IMR-90 (cell line): Measurements from ENCODE around the gene PGK1. TPM values are rescaled to one million over a fixed set of nuclear protein-coding genes. Genes with fewer than 3 reads are reported as not detected.
"Not testable (repeated sequence)": the region's sequence is repeated elsewhere in the genome, so short reads cannot be mapped to it uniquely, and the experiment has no call there.

Source experiments
- ATAC-seq: fragments of 200-7000 bp; cut with Tn5 transposase; 2 replicates; pipeline ENCODE4 v1.9.1; 2020; ENCODE audit warnings: low read depth, mild to moderate bottlenecking, moderate library complexity
- BruUV-seq: library from RNA; stranded (reverse); fragments of 400-500 nt; replicated peaks from 2 replicates; lab custom pipeline; 2021; lab: Mats Ljungman, UMichigan
- CTCF ChIA-PET: fragments of 300-600 bp; formaldehyde crosslinking; extraction: SDS; loops from one replicate; lab custom pipeline; 2021; ENCODE audit warnings: antibody characterized with exemption; lab: Yijun Ruan, JAX
- POLR2A ChIA-PET: fragments of 300-600 bp; sonication (Branson Sonifier 250); formaldehyde crosslinking; loops from one replicate; lab custom pipeline; 2022; ENCODE audit warnings: antibody characterized with exemption; ENCODE audit not compliant: unreplicated experiment; lab: Charles Lee
- DNase-seq: peaks from one replicate; pipeline ENCODE4 v3.0.0; 2013
- H2AFZ ChIP-seq: replicated peaks from 2 replicates; pipeline ENCODE3; 2013; ENCODE audit warnings: low read length, mild to moderate bottlenecking; ENCODE audit not compliant: poor library complexity
- H2AK5ac ChIP-seq: 2 replicates; pipeline ENCODE4 v1.6.1; 2013; ENCODE audit warnings: low read depth, low read length, inconsistent platforms
- H2AK9ac ChIP-seq: replicated peaks from 2 replicates; pipeline ENCODE3; 2013; ENCODE audit warnings: mild to moderate bottlenecking, low read depth, low read length, moderate library complexity; ENCODE audit not compliant: poor library complexity
- H2BK120ac ChIP-seq: 2 replicates; pipeline ENCODE4 v1.6.1; 2013; ENCODE audit warnings: low read depth, low read length, inconsistent platforms
- H2BK15ac ChIP-seq: 3 replicates; pipeline ENCODE4 v1.6.1; 2013; ENCODE audit warnings: low read depth, low read length, inconsistent platforms
- H2BK20ac ChIP-seq: 2 replicates; pipeline ENCODE4 v1.6.1; 2013; ENCODE audit warnings: low read depth, mild to moderate bottlenecking, inconsistent platforms, low read length, moderate library complexity
- H2BK5ac ChIP-seq: 2 replicates; pipeline ENCODE4 v1.6.1; 2013; ENCODE audit warnings: mild to moderate bottlenecking, low read depth, low read length, inconsistent platforms; ENCODE audit not compliant: poor library complexity, severe bottlenecking
- H3K14ac ChIP-seq: replicated peaks from 2 replicates; pipeline ENCODE4 v1.6.1; 2013; ENCODE audit warnings: low read depth, low read length, inconsistent platforms
- H3K18ac ChIP-seq: 2 replicates; pipeline ENCODE4 v1.6.1; 2013; ENCODE audit warnings: low read depth, low read length, control low read depth
- H3K23ac ChIP-seq: 2 replicates; pipeline ENCODE4 v1.6.1; 2013; ENCODE audit warnings: low read depth, low read length, inconsistent platforms
- H3K27ac ChIP-seq: 2 replicates; pipeline ENCODE4 v1.5.1; 2013; ENCODE audit warnings: mild to moderate bottlenecking, control low read depth, low read length; ENCODE audit not compliant: insufficient read depth
- H3K27me3 ChIP-seq: 2 replicates; pipeline ENCODE4 v1.6.1; 2013; ENCODE audit warnings: low read length; ENCODE audit not compliant: control insufficient read depth, insufficient read depth
- H3K36me3 ChIP-seq: 2 replicates; pipeline ENCODE4 v1.6.1; 2013; ENCODE audit warnings: low read length, mixed read lengths; ENCODE audit not compliant: control insufficient read depth, insufficient read depth
- H3K4ac ChIP-seq: 2 replicates; pipeline ENCODE4 v1.6.1; 2013; ENCODE audit warnings: low read depth, low read length, inconsistent platforms
- H3K4me1 ChIP-seq: 2 replicates; pipeline ENCODE4 v1.6.1; 2013; ENCODE audit warnings: low read length, mixed read lengths; ENCODE audit not compliant: control insufficient read depth, insufficient read depth
- H3K4me2 ChIP-seq: 2 replicates; pipeline ENCODE4 v1.6.1; 2013; ENCODE audit warnings: low read depth, mild to moderate bottlenecking, control low read depth, low read length, moderate library complexity
- H3K4me3 ChIP-seq: 2 replicates; pipeline ENCODE4 v1.5.1; 2013; ENCODE audit warnings: low read depth, mild to moderate bottlenecking, control low read depth, low read length, moderate library complexity; ENCODE audit not compliant: insufficient read depth
- H3K56ac ChIP-seq: 2 replicates; pipeline ENCODE4 v1.6.1; 2013; ENCODE audit warnings: low read length, inconsistent platforms; ENCODE audit not compliant: insufficient read depth; ENCODE audit errors: extremely low read depth
- H3K79me1 ChIP-seq, 2 experiments: 2 replicates each; pipeline ENCODE4 v1.6.1; 2013; ENCODE audit warnings: low read length in 2 of 2, inconsistent platforms in 1 of 2, low read depth in 1 of 2
- H3K9ac ChIP-seq: 2 replicates; pipeline ENCODE4 v1.6.1; 2013; ENCODE audit warnings: low read depth, low read length, control low read depth
- H3K9me1 ChIP-seq: 2 replicates; pipeline ENCODE4 v1.6.1; 2013; ENCODE audit warnings: low read length, inconsistent platforms; ENCODE audit not compliant: insufficient read depth
- H3K9me3 ChIP-seq: 2 replicates; pipeline ENCODE4 v1.6.1; 2013; ENCODE audit warnings: low read length; ENCODE audit not compliant: control insufficient read depth, insufficient read depth
- H4K20me1 ChIP-seq: 2 replicates; pipeline ENCODE4 v1.6.1; 2013; ENCODE audit warnings: low read length, inconsistent platforms; ENCODE audit not compliant: insufficient read depth
- H4K5ac ChIP-seq: 2 replicates; pipeline ENCODE4 v1.6.1; 2013; ENCODE audit warnings: mild to moderate bottlenecking, low read depth, low read length, control low read depth
- H4K8ac ChIP-seq, 2 experiments: 2 replicates each; pipeline ENCODE4 v1.6.1; 2013; ENCODE audit warnings: low read depth in 2 of 2, low read length in 2 of 2, control low read depth in 1 of 2, inconsistent platforms in 1 of 2
- H4K91ac ChIP-seq: 2 replicates; pipeline ENCODE4 v1.6.1; 2013; ENCODE audit warnings: low read depth, low read length, inconsistent platforms; ENCODE audit not compliant: insufficient read depth
- FOS ChIP-seq: fragments of 150-350 bp; IDR thresholded peaks from 2 replicates; pipeline ENCODE4 v1.6.1; 2016; ENCODE audit warnings: low read depth, low read length
- NFE2L2 ChIP-seq: fragments of 150-350 bp; IDR thresholded peaks from 2 replicates; pipeline ENCODE4 v1.6.1; 2016; ENCODE audit warnings: low read depth, mild to moderate bottlenecking, low read length
- WGBS, 2 experiments: methylation state at CpG; one replicate each; pipeline versions ENCODE4 v1.1.5 to v1.1.7; 2013; ENCODE audit warnings: missing lambda C conversion rate in 2 of 2; ENCODE audit not compliant: insufficient read length in 1 of 2; ENCODE audit errors: extremely low coverage in 2 of 2; 5-methylcytosine and 5-hydroxymethylcytosine counted together
- dilution Hi-C: fragments of 300-500 bp; cut with HindIII; formaldehyde crosslinking; loops from one replicate; pipeline ENCODE4 v1.14.3; 2018; ENCODE audit warnings: low sequenced_read_pairs; ENCODE audit not compliant: unreplicated experiment
- in situ Hi-C: fragments of 300-500 bp; cut with MboI; formaldehyde crosslinking; loops from 3 replicates; pipeline ENCODE4 v1.14.3; 2019; ENCODE audit warnings: low sequenced_read_pairs, inconsistent platforms, mixed read lengths
- intact Hi-C: fragments of 100-400 bp; cut with micrococcal nuclease; formaldehyde crosslinking; loops from 2 replicates; pipeline ENCODE4 v1.10.0; 2022
- polyA plus RNA-seq, 3 experiments: library from polyadenylated mRNA; depleted of rRNA; stranded (reverse); fragments of >200 nt; gene quantifications; 2 replicates each; pipeline ENCODE4 v1.2.3, GENCODE V29; 2012; ENCODE audit warnings: low replicate concordance in 1 of 3
- total RNA-seq: library from RNA; depleted of rRNA; stranded (reverse); fragments of >200 nt; gene quantifications from 2 replicates; pipeline ENCODE4 v1.2.3, GENCODE V29; 2012

PGK1 gene
- total and polyA plus RNA-seq, 2 of the 4 experiments (the other 2 are of a cell fraction): 498 to 744 TPM

DNA sequence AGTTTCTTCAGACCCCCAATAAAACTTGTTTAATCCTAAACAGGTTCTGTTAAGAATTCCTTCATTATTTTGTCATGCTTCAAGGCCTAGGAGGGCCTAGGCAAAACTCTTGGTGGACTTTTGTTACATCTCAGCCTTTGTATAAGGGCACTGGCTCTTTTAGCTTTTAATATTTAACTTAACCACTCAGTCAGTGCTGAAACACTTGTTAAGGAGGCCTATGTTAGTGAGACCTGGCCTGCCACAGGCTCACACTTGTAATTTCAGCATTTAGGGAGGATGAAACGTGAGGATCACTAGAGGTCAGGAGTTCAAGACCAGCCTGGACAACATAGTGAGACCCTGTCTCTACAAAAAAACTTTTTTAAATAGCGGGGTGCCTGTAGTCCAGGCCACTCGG is 32.7 kb upstream of the PGK1 start:
- Histone ChIP-seq H3K4me2 (no peak overlapping the region), H4K91ac (no peak overlapping the region), H4K5ac (no peak overlapping the region), H3K36me3 (no peaks in the 10 kb centered on the region), H3K14ac (no peak overlapping the region), H3K9me3 (peaks cover 4% of the 10 kb centered on the region), H4K8ac (no peak overlapping the region), H3K18ac (no peak overlapping the region), H3K56ac (no peak overlapping the region), H3K9ac (no peak overlapping the region), H2BK120ac (no peak overlapping the region), H2BK15ac (no peak overlapping the region), H2BK20ac (no peak overlapping the region), H3K79me1 (no peaks in the 10 kb centered on the region), H2AFZ (no peak overlapping the region), H3K23ac (no peak overlapping the region), H4K20me1 (no peaks in the 10 kb centered on the region), H3K4me1 (0 out of 2 replicates have a peak, but pooled peaks cover 2% of the 10 kb centered on the region), H3K4me3 (no peak overlapping the region), H3K4ac (no peak overlapping the region), H2AK9ac (no peak overlapping the region), H3K27ac (no peak overlapping the region), H3K27me3 (no peaks in the 10 kb centered on the region), H2AK5ac (no peak overlapping the region), H3K9me1 (no peaks in the 10 kb centered on the region), H2BK5ac (no peak overlapping the region)
- ChIA-PET CTCF (no interaction called here), POLR2A (no interaction called here)
- intact Hi-C loops: no loop called here
- TF ChIP-seq NFE2L2 (no peak), FOS (no peak)
- dilution Hi-C loops: no loop called here
- no TSS peak for BruUV-seq
- WGBS, 2 experiments: no CpG with 5 or more reads among the region's 3 CpGs
- in situ Hi-C loops: no loop called here
- ATAC-seq (no peak), DNase-seq (no peak)

DNA sequence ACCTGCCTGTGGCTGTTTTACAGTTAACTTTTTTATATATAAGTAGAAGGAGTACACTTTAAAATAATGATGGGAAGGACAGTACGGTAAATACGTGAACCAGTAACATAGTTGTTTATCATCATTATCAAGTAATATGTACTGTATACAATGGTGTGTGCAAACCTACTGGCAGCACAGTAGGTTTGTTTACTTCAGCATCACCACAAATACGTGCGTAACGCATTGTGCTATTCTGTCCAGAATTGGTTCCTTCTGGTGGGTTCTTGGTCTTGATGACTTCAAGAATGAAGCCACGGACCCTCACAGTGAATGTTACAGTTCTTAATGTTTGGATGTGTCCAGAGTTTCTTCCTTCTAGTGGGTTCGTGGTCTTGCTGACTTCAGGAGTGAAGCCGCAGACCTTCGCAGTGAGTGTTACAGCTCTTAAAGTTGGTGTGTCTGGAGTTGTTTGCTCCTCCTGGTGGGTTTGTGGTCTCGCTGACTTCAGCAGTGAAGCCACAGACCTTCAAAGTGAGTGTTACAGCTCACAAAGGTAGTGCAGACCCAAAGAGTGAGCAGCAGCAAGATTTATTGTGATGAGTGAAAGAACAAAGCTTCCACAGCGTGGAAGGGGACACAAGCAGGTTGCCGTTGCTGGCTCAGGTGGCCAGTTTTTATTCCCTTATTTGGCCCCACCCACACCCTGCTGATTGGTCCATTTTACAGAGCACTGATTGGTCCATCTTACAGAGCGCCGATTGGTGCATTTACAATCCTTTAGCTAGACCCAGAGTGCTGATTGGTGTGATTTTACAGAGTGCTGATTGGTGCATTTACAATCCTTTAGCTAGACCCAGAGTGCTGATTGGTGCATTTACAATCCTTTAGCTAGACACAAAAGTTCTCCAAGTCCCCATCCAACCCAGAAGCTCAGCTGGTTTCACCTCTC is 30.6 kb upstream of the PGK1 start:
- H3K4me3 ChIP-seq, H3K4ac ChIP-seq, H3K27ac ChIP-seq, H3K27me3 ChIP-seq, H2BK5ac ChIP-seq, H2BK20ac ChIP-seq, H2BK15ac ChIP-seq, H2AK9ac ChIP-seq, H3K23ac ChIP-seq, H3K9me1 ChIP-seq, BruUV-seq, H4K8ac ChIP-seq, DNase-seq, H3K18ac ChIP-seq, H3K56ac ChIP-seq, H3K79me1 ChIP-seq, H4K91ac ChIP-seq, H4K5ac ChIP-seq, CTCF ChIA-PET, POLR2A ChIA-PET, H3K9me3 ChIP-seq, H3K4me1 ChIP-seq, H2BK120ac ChIP-seq, H2AFZ ChIP-seq, H3K9ac ChIP-seq, H3K14ac ChIP-seq, H2AK5ac ChIP-seq, H3K36me3 ChIP-seq, in situ Hi-C loops, intact Hi-C loops, ATAC-seq, H4K20me1 ChIP-seq, dilution Hi-C loops, H3K4me2 ChIP-seq: not testable (repeated sequence)
- no CpG with 5 or more reads among the region's 14 CpGs for WGBS, 2 experiments
